Stimulated activated CD8-positive, alpha-beta memory T cell treated with anti-CD3 and anti-CD28 coated beads, Interleukin-12 subunit alpha, Interleukin-12 subunit beta, amount 100 ng/mL, for 4 hours (primary cell): ENCODE measurements around the gene PRR15.
"Not testable (repeated sequence)": the region's sequence is repeated elsewhere in the genome, so short reads cannot be mapped to it uniquely, and the experiment has no call there.

Experiments used
- DNase-seq: peaks from one replicate; pipeline ENCODE4 v3.0.0-alpha.2; 2020; ENCODE audit warnings: low read depth

The PRR15 gene

GRCh38 chr7:29563590-29564495 lies at the start of gene PRR15:
TSS of gene PRR15 (plus strand) at chr7:29563835. CDS start at chr7:29566330, 2,495 bp downstream.
- no peak for DNase-seq

DNA sequence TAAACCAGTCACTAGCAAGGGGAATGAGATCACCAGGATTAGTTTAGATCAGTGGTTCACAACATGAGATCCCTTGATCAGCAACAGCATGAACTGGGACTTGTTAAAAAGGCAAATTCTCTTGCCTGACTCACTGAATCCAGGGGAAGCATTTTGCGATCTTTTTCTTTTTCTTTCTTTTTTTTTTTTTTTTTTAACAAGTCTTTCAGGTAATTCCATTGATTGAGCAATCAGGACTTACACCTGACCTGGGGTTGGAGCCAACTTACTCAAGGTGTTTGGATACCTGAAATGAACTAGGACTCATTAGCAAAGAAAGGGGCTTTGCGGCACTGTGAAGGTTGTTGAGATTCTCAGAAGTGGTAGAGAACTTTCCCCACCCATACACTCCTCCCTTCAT lies 47.1 kb upstream of the PRR15 start:
- no peak for DNase-seq

- no peak for DNase-seq
Observed at GRCh38 chr7:29518616-29519015, 45.0 kb upstream of the PRR15 start.

DNA sequence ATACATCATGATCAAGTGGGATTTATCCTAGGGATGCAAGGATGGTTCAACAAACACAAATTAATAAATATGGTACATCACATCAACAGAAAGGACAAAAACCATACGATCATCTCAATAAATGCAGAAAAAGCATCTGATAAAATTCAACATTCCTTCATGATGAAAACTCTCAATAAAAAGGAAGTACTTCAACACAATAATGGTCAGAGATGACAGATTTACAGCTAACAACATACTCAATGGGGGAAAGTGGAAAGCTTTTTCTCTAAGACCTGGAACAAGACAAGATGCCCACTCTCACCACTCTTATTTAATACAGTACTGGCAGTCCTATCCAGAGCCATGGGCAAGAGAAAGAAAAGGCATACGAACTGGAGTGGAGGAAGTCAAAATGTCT lies 39.9 kb upstream of the PRR15 start:
- no peak for DNase-seq

- no peak for DNase-seq
Observed at GRCh38 chr7:29527505-29528108, 36.0 kb upstream of the PRR15 start.

GRCh38 chr7:29528526-29528925 lies 35.1 kb upstream of the PRR15 start:
- DNase-seq = not testable (repeated sequence)

- DNase-seq = no peak
Observed at GRCh38 chr7:29538389-29538788, 25.2 kb upstream of the PRR15 start.

DNA sequence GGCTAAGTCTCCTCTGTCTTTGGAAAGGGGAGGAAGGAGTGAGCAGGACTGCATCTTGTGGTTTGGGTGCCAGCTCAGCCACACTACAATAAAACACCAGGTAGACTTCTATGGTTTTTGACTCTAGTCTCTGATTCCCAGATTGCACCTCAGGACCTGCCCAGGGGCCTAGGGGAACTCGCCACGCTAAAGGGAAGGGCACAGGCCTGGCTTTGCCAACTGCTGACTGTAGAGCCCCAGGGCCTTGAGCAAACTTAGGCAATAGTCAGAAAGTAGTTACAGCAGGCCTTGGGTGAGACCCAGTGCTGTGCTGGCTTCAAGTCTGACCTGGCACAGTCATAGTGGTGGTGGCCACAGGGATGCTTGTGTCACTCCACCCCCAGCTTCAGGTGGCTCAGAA lies 24.2 kb upstream of the PRR15 start:
- DNase-seq = no peak

DNA sequence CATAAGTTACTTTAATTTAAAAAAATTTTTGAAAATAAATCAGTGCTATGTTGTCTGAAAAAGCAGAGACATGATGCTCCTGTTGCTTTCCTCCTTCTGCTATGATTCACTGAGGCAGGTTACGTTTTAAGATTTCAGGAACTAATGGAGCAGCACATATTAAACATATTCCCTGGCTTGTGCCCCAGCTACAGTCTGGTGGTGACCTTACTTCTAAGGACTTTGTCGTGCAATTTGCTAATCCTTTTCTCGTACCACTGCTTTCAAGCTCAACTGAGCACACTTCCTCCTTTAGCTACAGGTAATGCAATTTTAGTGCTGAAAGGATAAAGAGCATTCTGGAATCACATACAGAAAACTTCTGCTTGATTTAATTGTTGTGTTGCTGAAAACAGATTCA lies 16.2 kb upstream of the PRR15 start:
- no peak for DNase-seq

GRCh38 chr7:29548823-29549222 lies 14.8 kb upstream of the PRR15 start:
- no peak for DNase-seq

DNA sequence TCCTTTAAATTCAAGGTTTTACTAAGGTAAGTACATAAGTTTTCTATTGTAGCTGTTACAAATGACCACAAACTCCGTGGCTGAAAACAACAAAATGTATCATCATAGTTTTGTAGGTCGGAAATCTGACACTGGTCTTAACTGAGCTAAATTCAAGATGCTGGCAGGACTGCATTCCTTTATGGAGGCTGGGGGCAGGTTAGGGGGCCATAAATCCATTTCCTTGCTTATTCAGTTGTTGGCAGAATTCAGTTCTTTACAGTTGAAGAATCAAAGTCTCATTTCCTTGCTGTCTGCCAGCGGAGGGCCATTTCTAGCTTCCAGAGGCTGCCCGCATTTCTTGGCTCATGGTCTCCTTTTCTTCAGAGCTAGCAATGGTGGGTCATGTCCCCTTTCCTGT lies 11.2 kb upstream of the PRR15 start:
- DNase-seq = no peak

- DNase-seq = no peak
Observed at GRCh38 chr7:29555061-29555460, 8.6 kb upstream of the PRR15 start.

DNA sequence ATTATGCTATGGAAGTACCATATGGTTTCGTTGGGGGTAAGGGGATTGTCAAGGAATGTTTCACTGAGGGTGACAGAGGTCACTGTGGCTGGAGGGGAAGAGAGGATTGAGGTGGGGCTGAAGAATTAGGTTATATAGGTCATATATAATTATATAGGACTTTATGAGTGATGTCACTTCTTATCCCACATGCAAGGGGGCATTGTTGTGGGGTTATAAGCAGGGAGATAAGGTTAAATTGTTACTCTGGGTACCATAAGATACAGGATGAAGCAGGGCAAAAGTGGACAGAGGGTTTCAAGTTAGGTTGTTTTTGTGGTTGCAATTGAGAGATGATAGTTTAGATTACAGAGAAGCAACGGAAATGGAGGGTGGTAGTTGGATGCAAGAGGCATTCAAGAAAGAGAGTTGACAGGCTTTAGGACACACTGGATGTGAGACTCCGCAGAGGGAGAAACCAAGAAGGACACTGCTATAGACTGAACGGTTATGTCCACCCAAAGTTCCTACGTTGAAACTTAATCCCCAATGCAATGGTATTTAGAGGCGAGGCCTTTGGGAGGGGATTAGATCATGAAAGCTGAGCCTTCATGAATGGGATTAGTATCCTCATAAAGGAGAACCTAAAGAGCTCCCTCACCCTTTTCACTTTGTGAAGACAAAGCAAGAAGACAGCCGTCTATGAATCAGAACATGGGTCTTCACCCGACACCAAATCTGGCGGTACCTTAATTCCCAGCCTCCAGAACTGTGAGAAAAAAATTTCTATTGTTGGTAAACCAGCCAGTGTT lies 7.0 kb upstream of the PRR15 start:
- DNase-seq = no peak

GRCh38 chr7:29557954-29558353 lies 5.7 kb upstream of the PRR15 start:
- no peak for DNase-seq

GRCh38 chr7:29561271-29561670 lies 2.4 kb upstream of the PRR15 start:
- DNase-seq = no peak

DNA sequence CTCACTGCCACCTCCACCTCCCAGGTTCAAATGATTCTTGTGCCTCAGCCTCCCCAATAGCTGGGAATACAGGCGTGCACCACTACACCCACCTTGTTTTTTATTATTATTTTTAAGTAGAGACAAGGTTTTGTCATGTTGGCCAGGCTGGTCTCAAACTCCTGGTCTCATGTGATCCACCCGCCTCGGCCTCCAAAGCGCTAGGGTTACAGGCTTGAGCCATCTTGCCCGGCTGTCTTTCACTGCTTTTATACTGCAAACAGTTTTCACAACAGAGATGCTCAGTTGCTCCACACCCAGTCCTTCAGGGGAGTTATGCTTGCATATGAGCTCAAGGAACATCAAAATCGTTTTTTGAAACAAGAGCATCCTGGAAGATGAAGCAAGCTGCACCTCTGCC lies 1.3 kb upstream of the PRR15 start:
- DNase-seq = no peak

- DNase-seq = no peak
Observed at GRCh38 chr7:29564496-29565223, 1.0 kb downstream of the PRR15 start.

DNA sequence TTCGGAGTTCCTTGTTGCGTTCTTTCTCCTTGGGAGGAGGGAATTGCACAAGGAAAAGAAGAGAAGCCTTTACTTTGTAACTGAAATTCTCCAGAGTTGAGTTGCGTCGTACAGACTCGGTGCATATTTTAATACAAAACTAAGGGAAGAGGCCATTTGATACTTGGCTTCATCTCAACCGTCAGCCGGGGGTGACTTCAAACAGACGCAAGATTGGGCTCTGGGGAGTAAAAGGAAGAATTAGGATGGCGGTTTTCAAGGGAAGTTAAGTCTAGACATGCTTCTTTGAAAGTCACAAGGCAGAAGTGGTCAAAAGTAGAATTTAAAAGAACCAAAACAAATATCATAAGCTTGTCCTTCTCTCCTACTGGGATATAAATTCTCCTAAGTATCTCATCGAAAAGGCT lies 1.6 kb downstream of the PRR15 start:
- no peak for DNase-seq

GRCh38 chr7:29565634-29565981 lies 2.0 kb downstream of the PRR15 start:
- DNase-seq = no peak

GRCh38 chr7:29565982-29566746 lies 2.5 kb downstream of the PRR15 start:
- no peak for DNase-seq

GRCh38 chr7:29567174-29567573 lies 3.5 kb downstream of the PRR15 start:
- no peak for DNase-seq
